GM12864 (cell line): ENCODE measurements around the gene SPRYD7.

Experiments used
- DNase-seq: peaks from one replicate; pipeline ENCODE4 v3.0.0-alpha.2; 2011; ENCODE audit warnings: low read depth
- H3K4me3 ChIP-seq: 2 replicates; pipeline ENCODE4 v1.5.1; 2011; ENCODE audit warnings: mild to moderate bottlenecking, low read depth, low read length, control low read depth
- TF ChIP-seq, protein P1 (sequence below): IDR thresholded peaks from 2 replicates; pipeline ENCODE4 v1.5.1; 2011; ENCODE audit warnings: low read depth, mild to moderate bottlenecking, moderate library complexity, low read length, control low read depth, inconsistent platforms; ENCODE audit errors: missing control alignments

Gene SPRYD7

DNA sequence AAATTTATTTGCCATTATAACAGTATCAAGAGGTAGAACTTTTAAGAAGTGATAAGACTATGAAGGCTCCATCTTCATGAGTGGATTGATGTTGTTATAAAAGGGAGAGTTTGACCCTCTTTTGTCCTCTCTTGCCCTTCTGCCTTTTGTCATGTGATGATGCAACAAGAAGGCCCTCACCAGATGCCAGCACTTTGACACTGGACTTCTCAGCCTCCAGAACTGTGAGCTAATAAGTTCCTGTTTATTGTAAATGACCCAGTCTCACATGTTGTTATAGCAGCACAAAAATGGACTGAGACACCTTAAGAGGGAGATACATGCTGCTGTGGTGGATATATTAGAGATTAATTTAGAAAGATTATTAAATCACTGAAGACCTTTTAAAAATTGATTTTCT is 71.6 kb downstream of the SPRYD7 start:
- TF ChIP-seq, protein P1, sequence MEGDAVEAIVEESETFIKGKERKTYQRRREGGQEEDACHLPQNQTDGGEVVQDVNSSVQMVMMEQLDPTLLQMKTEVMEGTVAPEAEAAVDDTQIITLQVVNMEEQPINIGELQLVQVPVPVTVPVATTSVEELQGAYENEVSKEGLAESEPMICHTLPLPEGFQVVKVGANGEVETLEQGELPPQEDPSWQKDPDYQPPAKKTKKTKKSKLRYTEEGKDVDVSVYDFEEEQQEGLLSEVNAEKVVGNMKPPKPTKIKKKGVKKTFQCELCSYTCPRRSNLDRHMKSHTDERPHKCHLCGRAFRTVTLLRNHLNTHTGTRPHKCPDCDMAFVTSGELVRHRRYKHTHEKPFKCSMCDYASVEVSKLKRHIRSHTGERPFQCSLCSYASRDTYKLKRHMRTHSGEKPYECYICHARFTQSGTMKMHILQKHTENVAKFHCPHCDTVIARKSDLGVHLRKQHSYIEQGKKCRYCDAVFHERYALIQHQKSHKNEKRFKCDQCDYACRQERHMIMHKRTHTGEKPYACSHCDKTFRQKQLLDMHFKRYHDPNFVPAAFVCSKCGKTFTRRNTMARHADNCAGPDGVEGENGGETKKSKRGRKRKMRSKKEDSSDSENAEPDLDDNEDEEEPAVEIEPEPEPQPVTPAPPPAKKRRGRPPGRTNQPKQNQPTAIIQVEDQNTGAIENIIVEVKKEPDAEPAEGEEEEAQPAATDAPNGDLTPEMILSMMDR = no peak
- H3K4me3 ChIP-seq = no peak overlapping the region
- DNase-seq = no peak
